Effector memory CD4-positive, alpha-beta T cell (primary cell): ENCODE measurements around the gene SNAP47.

Source experiments
- DNase-seq, 3 donors: peaks; one replicate each; pipeline ENCODE4 v3.0.0-alpha.2; 2020
- H3K27ac ChIP-seq: 2 replicates; pipeline ENCODE4 v1.7.0; 2013; ENCODE audit warnings: mild to moderate bottlenecking, low read length, moderate library complexity; ENCODE audit not compliant: insufficient read depth, poor library complexity, severe bottlenecking
- H3K27me3 ChIP-seq: replicated peaks from 2 replicates; pipeline ENCODE4 v1.7.0; 2013; ENCODE audit warnings: mild to moderate bottlenecking, low read length; ENCODE audit not compliant: insufficient read depth, control insufficient read depth, poor library complexity, severe bottlenecking
- H3K36me3 ChIP-seq: 2 replicates; pipeline ENCODE4 v1.7.0; 2013; ENCODE audit warnings: mild to moderate bottlenecking, low read length, moderate library complexity; ENCODE audit not compliant: control insufficient read depth, insufficient read depth
- H3K4me1 ChIP-seq: 2 replicates; pipeline ENCODE4 v1.7.0; 2013; ENCODE audit warnings: low read length, mild to moderate bottlenecking; ENCODE audit not compliant: control insufficient read depth, insufficient read depth, poor library complexity, severe bottlenecking
- H3K4me3 ChIP-seq: 2 replicates; pipeline ENCODE4 v1.7.0; 2013; ENCODE audit warnings: low read length, low read depth, mild to moderate bottlenecking; ENCODE audit not compliant: insufficient read depth, poor library complexity, severe bottlenecking
- H3K9me3 ChIP-seq: 2 replicates; pipeline ENCODE4 v1.7.0; 2013; ENCODE audit warnings: mild to moderate bottlenecking, low read length, moderate library complexity; ENCODE audit not compliant: control insufficient read depth

SNAP47 gene

GRCh38 chr1:227775841-227776240 lies 40.6 kb downstream of the SNAP47 start:
- H3K9me3 ChIP-seq: no peaks in the 10 kb centered on the region
- H3K36me3 ChIP-seq: peaks cover 6% of the 10 kb centered on the region
- no peak for DNase-seq
- H3K4me3 ChIP-seq: no peak overlapping the region
- H3K27ac ChIP-seq: no peak overlapping the region
- H3K27me3 ChIP-seq: no peaks in the 10 kb centered on the region
- no peaks in the 10 kb centered on the region for H3K4me1 ChIP-seq

GRCh38 chr1:227776331-227776771 lies 41.1 kb downstream of the SNAP47 start:
- Histone ChIP-seq H3K36me3 (peaks cover 6% of the 10 kb centered on the region), H3K4me1 (no peaks in the 10 kb centered on the region), H3K27me3 (no peaks in the 10 kb centered on the region), H3K9me3 (no peaks in the 10 kb centered on the region), H3K27ac (no peak overlapping the region), H3K4me3 (no peak overlapping the region)
- no peak for DNase-seq

GRCh38 chr1:227777156-227777555 lies 41.9 kb downstream of the SNAP47 start:
- DNase-seq: no peak
- Histone ChIP-seq H3K4me1 (no peaks in the 10 kb centered on the region), H3K36me3 (peaks cover 6% of the 10 kb centered on the region), H3K27me3 (no peaks in the 10 kb centered on the region), H3K9me3 (no peaks in the 10 kb centered on the region), H3K27ac (no peak overlapping the region), H3K4me3 (no peak overlapping the region)

GRCh38 chr1:227777646-227778045 lies 42.4 kb downstream of the SNAP47 start:
- Histone ChIP-seq H3K4me1 (no peaks in the 10 kb centered on the region), H3K4me3 (no peak overlapping the region), H3K36me3 (peaks cover 6% of the 10 kb centered on the region), H3K27ac (no peak overlapping the region), H3K9me3 (no peaks in the 10 kb centered on the region), H3K27me3 (no peaks in the 10 kb centered on the region)
- no peak for DNase-seq

GRCh38 chr1:227778401-227778947 lies 43.2 kb downstream of the SNAP47 start:
- peaks cover 6% of the 10 kb centered on the region for H3K36me3 ChIP-seq
- H3K27me3 ChIP-seq: no peaks in the 10 kb centered on the region
- no peaks in the 10 kb centered on the region for H3K9me3 ChIP-seq
- no peak overlapping the region for H3K27ac ChIP-seq
- H3K4me3 ChIP-seq: no peak overlapping the region
- DNase-seq: no peak
- no peaks in the 10 kb centered on the region for H3K4me1 ChIP-seq

- no peak for DNase-seq
- no peak overlapping the region for H3K27ac ChIP-seq
- H3K4me1 ChIP-seq: no peaks in the 10 kb centered on the region
Observed at GRCh38 chr1:227779021-227779441, 43.8 kb downstream of the SNAP47 start.

GRCh38 chr1:227779685-227780084 lies 44.5 kb downstream of the SNAP47 start:
- no peak for DNase-seq
- Histone ChIP-seq H3K4me1 (no peaks in the 10 kb centered on the region), H3K36me3 (peaks cover 6% of the 10 kb centered on the region), H3K9me3 (no peaks in the 10 kb centered on the region), H3K4me3 (no peak overlapping the region), H3K27me3 (no peaks in the 10 kb centered on the region), H3K27ac (no peak overlapping the region)

More at GRCh38 chr1:227779021-227779441, 43.8 kb downstream of the SNAP47 start:
- Histone ChIP-seq H3K36me3 (peaks cover 6% of the 10 kb centered on the region), H3K27me3 (no peaks in the 10 kb centered on the region), H3K9me3 (no peaks in the 10 kb centered on the region), H3K4me3 (no peak overlapping the region)

- no peaks in the 10 kb centered on the region for H3K9me3 ChIP-seq
- no peak overlapping the region for H3K27ac ChIP-seq
- H3K36me3 ChIP-seq: peaks cover 6% of the 10 kb centered on the region
- H3K4me3 ChIP-seq: no peak overlapping the region
- no peaks in the 10 kb centered on the region for H3K27me3 ChIP-seq
- no peak for DNase-seq
- no peaks in the 10 kb centered on the region for H3K4me1 ChIP-seq
Observed at GRCh38 chr1:227780101-227781044, 45.1 kb downstream of the SNAP47 start.

GRCh38 chr1:227781314-227781930 lies 46.2 kb downstream of the SNAP47 start:
- H3K36me3 ChIP-seq: peaks cover 6% of the 10 kb centered on the region

GRCh38 chr1:227782226-227782625 lies 47.0 kb downstream of the SNAP47 start:
- no peak overlapping the region for H3K27ac ChIP-seq
- peaks cover 11% of the 10 kb centered on the region for H3K4me1 ChIP-seq
- no peaks in the 10 kb centered on the region for H3K9me3 ChIP-seq
- peaks cover 6% of the 10 kb centered on the region for H3K36me3 ChIP-seq
- no peak for DNase-seq
- no peaks in the 10 kb centered on the region for H3K27me3 ChIP-seq
- no peak overlapping the region for H3K4me3 ChIP-seq

More at GRCh38 chr1:227781314-227781930, 46.2 kb downstream of the SNAP47 start:
- peaks cover 3% of the 10 kb centered on the region for H3K4me1 ChIP-seq
- no peaks in the 10 kb centered on the region for H3K9me3 ChIP-seq
- no peak overlapping the region for H3K27ac ChIP-seq
- no peaks in the 10 kb centered on the region for H3K27me3 ChIP-seq
- no peak for DNase-seq
- no peak overlapping the region for H3K4me3 ChIP-seq
